ENCODE results near the gene PDCD10.

GRCh38 chr3:167736997-167737396 is 2.3 kb upstream of the PDCD10 start:
- TF ChIP-seq POLR2AphosphoS5 (IDR thresholded peaks at IDR 0.05; ENCODE audit: low read depth, low read length) = no peak
- TF ChIP-seq POLR2A (IDR thresholded peaks at IDR 0.05; ENCODE audit: low read depth, low read length) = no peak
- no peak for TF ChIP-seq SPI1 (IDR thresholded peaks at IDR 0.05; ENCODE audit: low read depth, low read length)
- TF ChIP-seq TAF1 (IDR thresholded peaks at IDR 0.05; ENCODE audit: low read depth, low read length) = no peak
